ENCODE measurements around the gene RDH16.
"Not testable (repeated sequence)": the region's sequence is repeated elsewhere in the genome, so short reads cannot be mapped to it uniquely, and the experiment has no call there.

Gene RDH16

GRCh38 chr12:56928262-56928661 is 29.1 kb downstream of the RDH16 start:
- TF ChIP-seq CTCF (IDR thresholded peaks at IDR 0.05; ENCODE audit: insufficient read depth, low read depth, low read length, missing control alignments), result no peak
- no peak overlapping the region for H3K4me3 ChIP-seq (ENCODE audit: low read length)
- no peak for DNase-seq (ENCODE audit: low read depth)

GRCh38 chr12:56927281-56927680 is 30.1 kb downstream of the RDH16 start:
- no peak for DNase-seq (ENCODE audit: low read depth)
- H3K4me3 ChIP-seq (ENCODE audit: low read length), result no peak overlapping the region
- no peak for TF ChIP-seq CTCF (IDR thresholded peaks at IDR 0.05; ENCODE audit: insufficient read depth, low read depth, low read length, missing control alignments)

GRCh38 chr12:56922031-56922430 is 35.4 kb downstream of the RDH16 start:
- H3K4me3 ChIP-seq (ENCODE audit: low read length), result no peak overlapping the region
- no peak for DNase-seq (ENCODE audit: low read depth)
- TF ChIP-seq CTCF (IDR thresholded peaks at IDR 0.05; ENCODE audit: insufficient read depth, low read depth, low read length, missing control alignments), result no peak

- no peak for DNase-seq (ENCODE audit: low read depth)
- TF ChIP-seq CTCF (IDR thresholded peaks at IDR 0.05; ENCODE audit: insufficient read depth, low read depth, low read length, missing control alignments), result no peak
- H3K4me3 ChIP-seq (ENCODE audit: low read length), result no peak overlapping the region
These were observed 36.1 kb downstream of the RDH16 start for GRCh38 chr12:56921346-56921745.

GRCh38 chr12:56918139-56918538 is 39.3 kb downstream of the RDH16 start:
- not testable (repeated sequence) for H3K4me3 ChIP-seq (ENCODE audit: low read length); DNase-seq (ENCODE audit: low read depth)

GRCh38 chr12:56916996-56917333 is 40.4 kb downstream of the RDH16 start:
- H3K4me3 ChIP-seq (ENCODE audit: low read length), result no peak overlapping the region
- TF ChIP-seq CTCF (IDR thresholded peaks at IDR 0.05; ENCODE audit: insufficient read depth, low read depth, low read length, missing control alignments), result no peak
- DNase-seq (ENCODE audit: low read depth), result no peak

- TF ChIP-seq CTCF (IDR thresholded peaks at IDR 0.05; ENCODE audit: insufficient read depth, low read depth, low read length, missing control alignments), result no peak
- no peak for DNase-seq (ENCODE audit: low read depth)
- no peak overlapping the region for H3K4me3 ChIP-seq (ENCODE audit: low read length)
These were observed 41.0 kb downstream of the RDH16 start for GRCh38 chr12:56916296-56916995.

Data from epithelial cell of esophagus (primary cell).